ENCODE data around the gene PHKB.

PHKB gene

GRCh38 chr16:47604306-47604705 lies 143.2 kb downstream of the PHKB start:
- no peak overlapping the region for H3K27ac Mint-ChIP-seq
- H3K4me3 Mint-ChIP-seq: no peak overlapping the region
- peaks cover 8% of the 10 kb centered on the region for H3K4me1 Mint-ChIP-seq
- peaks cover 34% of the 10 kb centered on the region for H3K36me3 Mint-ChIP-seq
- no peaks in the 10 kb centered on the region for H3K9me3 Mint-ChIP-seq
- H3K27me3 Mint-ChIP-seq: no peaks in the 10 kb centered on the region

- Mint-ChIP-seq H3K27me3 (no peaks in the 10 kb centered on the region), H3K4me3 (no peak overlapping the region)
Measured at GRCh38 chr16:47611042-47611441, 149.9 kb downstream of the PHKB start.

GRCh38 chr16:47611848-47612493 lies 150.8 kb downstream of the PHKB start:
- peaks cover 49% of the 10 kb centered on the region for H3K36me3 Mint-ChIP-seq
- H3K4me1 Mint-ChIP-seq: peaks cover 4% of the 10 kb centered on the region
- no peaks in the 10 kb centered on the region for H3K9me3 Mint-ChIP-seq
- no peaks in the 10 kb centered on the region for H3K27me3 Mint-ChIP-seq
- no peak overlapping the region for H3K4me3 Mint-ChIP-seq
- no peak overlapping the region for H3K27ac Mint-ChIP-seq

More at GRCh38 chr16:47611042-47611441, 149.9 kb downstream of the PHKB start:
- Mint-ChIP-seq H3K9me3 (no peaks in the 10 kb centered on the region), H3K4me1 (peaks cover 4% of the 10 kb centered on the region), H3K27ac (no peak overlapping the region), H3K36me3 (peaks cover 55% of the 10 kb centered on the region)

GRCh38 chr16:47612711-47613110 lies 151.6 kb downstream of the PHKB start:
- Mint-ChIP-seq H3K4me3 (no peak overlapping the region), H3K27me3 (no peaks in the 10 kb centered on the region), H3K4me1 (peaks cover 8% of the 10 kb centered on the region), H3K9me3 (no peaks in the 10 kb centered on the region), H3K27ac (no peak overlapping the region), H3K36me3 (peaks cover 47% of the 10 kb centered on the region)

GRCh38 chr16:47613251-47613650 lies 152.1 kb downstream of the PHKB start:
- Mint-ChIP-seq H3K27ac (no peak overlapping the region), H3K36me3 (peaks cover 49% of the 10 kb centered on the region), H3K27me3 (no peaks in the 10 kb centered on the region), H3K4me1 (peaks cover 12% of the 10 kb centered on the region), H3K4me3 (no peak overlapping the region), H3K9me3 (no peaks in the 10 kb centered on the region)

GRCh38 chr16:47617732-47618131 lies 156.6 kb downstream of the PHKB start:
- H3K9me3 Mint-ChIP-seq: no peaks in the 10 kb centered on the region
- no peaks in the 10 kb centered on the region for H3K27me3 Mint-ChIP-seq
- H3K4me3 Mint-ChIP-seq: no peak overlapping the region
- H3K4me1 Mint-ChIP-seq: peaks cover 12% of the 10 kb centered on the region
- H3K36me3 Mint-ChIP-seq: peaks cover 31% of the 10 kb centered on the region
- no peak overlapping the region for H3K27ac Mint-ChIP-seq

- Mint-ChIP-seq H3K27me3 (no peaks in the 10 kb centered on the region), H3K4me1 (peaks cover 5% of the 10 kb centered on the region), H3K27ac (no peak overlapping the region), H3K36me3 (peaks cover 28% of the 10 kb centered on the region), H3K9me3 (no peaks in the 10 kb centered on the region), H3K4me3 (no peak overlapping the region)
Measured at GRCh38 chr16:47622451-47623176, 161.5 kb downstream of the PHKB start.

- Mint-ChIP-seq H3K9me3 (no peaks in the 10 kb centered on the region), H3K4me3 (no peak overlapping the region), H3K4me1 (no peaks in the 10 kb centered on the region), H3K27me3 (no peaks in the 10 kb centered on the region), H3K36me3 (peaks cover 23% of the 10 kb centered on the region), H3K27ac (no peak overlapping the region)
Measured at GRCh38 chr16:47624563-47624962, 163.4 kb downstream of the PHKB start.

- no peaks in the 10 kb centered on the region for H3K27me3 Mint-ChIP-seq
- H3K4me3 Mint-ChIP-seq: no peak overlapping the region
- no peaks in the 10 kb centered on the region for H3K9me3 Mint-ChIP-seq
- H3K36me3 Mint-ChIP-seq: peaks cover 23% of the 10 kb centered on the region
- no peak overlapping the region for H3K27ac Mint-ChIP-seq
- no peaks in the 10 kb centered on the region for H3K4me1 Mint-ChIP-seq
Measured at GRCh38 chr16:47625115-47625567, 164.0 kb downstream of the PHKB start.

- H3K4me3 Mint-ChIP-seq: no peak overlapping the region
- H3K36me3 Mint-ChIP-seq: peaks cover 25% of the 10 kb centered on the region
- no peaks in the 10 kb centered on the region for H3K4me1 Mint-ChIP-seq
- no peak overlapping the region for H3K27ac Mint-ChIP-seq
- H3K9me3 Mint-ChIP-seq: no peaks in the 10 kb centered on the region
- H3K27me3 Mint-ChIP-seq: no peaks in the 10 kb centered on the region
Measured at GRCh38 chr16:47626246-47626645, 165.1 kb downstream of the PHKB start.

- no peak overlapping the region for H3K27ac Mint-ChIP-seq
- peaks cover 28% of the 10 kb centered on the region for H3K36me3 Mint-ChIP-seq
Measured at GRCh38 chr16:47627085-47627639, 166.0 kb downstream of the PHKB start.

GRCh38 chr16:47627721-47628120 lies 166.6 kb downstream of the PHKB start:
- Mint-ChIP-seq H3K4me1 (no peaks in the 10 kb centered on the region), H3K9me3 (no peaks in the 10 kb centered on the region)

More at GRCh38 chr16:47627085-47627639, 166.0 kb downstream of the PHKB start:
- no peaks in the 10 kb centered on the region for H3K27me3 Mint-ChIP-seq
- no peaks in the 10 kb centered on the region for H3K4me1 Mint-ChIP-seq
- no peaks in the 10 kb centered on the region for H3K9me3 Mint-ChIP-seq
- H3K4me3 Mint-ChIP-seq: no peak overlapping the region

GRCh38 chr16:47631131-47631530 lies 170.0 kb downstream of the PHKB start:
- Mint-ChIP-seq H3K27me3 (no peaks in the 10 kb centered on the region), H3K9me3 (no peaks in the 10 kb centered on the region), H3K4me3 (no peak overlapping the region), H3K27ac (no peak overlapping the region), H3K36me3 (peaks cover 38% of the 10 kb centered on the region), H3K4me1 (no peaks in the 10 kb centered on the region)

More at GRCh38 chr16:47627721-47628120, 166.6 kb downstream of the PHKB start:
- no peaks in the 10 kb centered on the region for H3K27me3 Mint-ChIP-seq
- H3K4me3 Mint-ChIP-seq: no peak overlapping the region
- H3K36me3 Mint-ChIP-seq: peaks cover 26% of the 10 kb centered on the region
- H3K27ac Mint-ChIP-seq: no peak overlapping the region

- Mint-ChIP-seq H3K27me3 (no peaks in the 10 kb centered on the region), H3K27ac (no peak overlapping the region), H3K9me3 (no peaks in the 10 kb centered on the region), H3K36me3 (peaks cover 34% of the 10 kb centered on the region), H3K4me3 (no peak overlapping the region), H3K4me1 (no peaks in the 10 kb centered on the region)
Measured at GRCh38 chr16:47634126-47634525, 173.0 kb downstream of the PHKB start.

- Mint-ChIP-seq H3K4me3 (no peak overlapping the region), H3K9me3 (no peaks in the 10 kb centered on the region), H3K36me3 (peaks cover 34% of the 10 kb centered on the region), H3K27me3 (no peaks in the 10 kb centered on the region), H3K27ac (no peak overlapping the region), H3K4me1 (no peaks in the 10 kb centered on the region)
Measured at GRCh38 chr16:47634727-47635126, 173.6 kb downstream of the PHKB start.

GRCh38 chr16:47636501-47637099 lies 175.5 kb downstream of the PHKB start:
- Mint-ChIP-seq H3K27ac (no peak overlapping the region), H3K36me3 (peaks cover 37% of the 10 kb centered on the region), H3K9me3 (no peaks in the 10 kb centered on the region), H3K4me3 (no peak overlapping the region), H3K27me3 (no peaks in the 10 kb centered on the region), H3K4me1 (no peaks in the 10 kb centered on the region)
